ENCODE results near the gene LRCOL1. TPM values are rescaled to one million over a fixed set of nuclear protein-coding genes. Genes with fewer than 3 reads are reported as not detected.

The LRCOL1 gene
- total RNA-seq, 1 donor from 2014 or later: 1.8 TPM

DNA sequence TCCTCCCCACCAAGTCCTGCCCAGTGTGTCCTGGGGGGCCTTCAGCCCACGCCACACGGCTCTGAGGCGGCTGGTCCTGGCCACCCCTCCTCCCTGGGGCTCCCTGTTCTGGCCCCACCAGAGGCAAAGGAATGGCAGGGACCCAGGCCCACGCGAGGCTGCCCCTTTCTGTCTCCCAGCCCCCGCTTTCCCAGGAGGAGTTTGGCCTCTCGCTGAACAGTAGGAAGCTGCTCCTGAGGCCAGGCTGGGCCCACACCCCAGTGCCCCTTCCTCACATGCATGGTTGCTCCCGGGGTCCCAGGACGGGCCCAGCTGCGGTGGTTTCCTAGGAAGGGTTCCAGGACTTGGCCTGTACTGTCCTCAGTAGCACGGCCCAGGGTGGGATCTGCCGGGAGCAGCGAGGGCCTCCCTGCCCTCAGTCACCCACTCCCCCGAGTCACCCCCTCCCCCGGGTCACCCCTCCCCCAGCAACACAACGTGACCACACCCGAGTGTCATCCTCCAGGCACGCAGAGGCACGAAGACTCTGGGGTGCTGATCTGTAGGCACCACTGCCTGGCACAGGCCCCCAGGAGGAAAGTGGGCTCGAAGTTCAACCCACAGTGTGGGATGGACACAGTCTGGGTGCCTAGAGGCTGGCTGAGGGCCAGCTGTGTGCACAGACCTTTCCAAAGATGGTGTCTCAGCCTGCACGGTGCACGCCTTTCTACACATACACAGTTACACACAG is 33.0 kb downstream of the LRCOL1 start:
- no peak for DNase-seq
- H3K36me3 ChIP-seq: peaks cover 43% of the 10 kb centered on the region

DNA sequence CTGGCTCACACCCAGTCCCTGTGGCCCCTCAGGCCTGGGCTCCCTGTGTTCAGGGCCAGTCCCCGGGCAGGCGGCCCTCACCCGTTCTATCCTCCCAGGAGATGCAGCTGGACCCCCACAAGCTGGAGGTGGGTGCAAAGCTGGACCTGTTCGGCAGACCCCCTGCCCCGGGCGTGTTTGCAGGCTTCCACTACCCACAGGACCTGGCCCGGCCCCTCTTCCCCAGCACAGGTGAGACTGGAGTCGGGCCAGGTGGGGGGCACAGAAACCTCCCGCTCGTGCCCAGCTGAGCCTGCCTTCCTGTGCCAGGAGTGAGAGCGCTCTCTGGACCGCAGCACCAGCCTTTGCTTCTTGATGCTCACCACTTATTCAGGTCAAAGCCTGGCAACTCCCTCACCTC is 33.7 kb downstream of the LRCOL1 start:
- DNase-seq: no peak
- no peak overlapping the region for H3K27ac ChIP-seq
- H3K4me1 ChIP-seq: peaks cover 2% of the 10 kb centered on the region
- H3K4me3 ChIP-seq: no peak overlapping the region
- no peak for ATAC-seq
- intact Hi-C loops (cut with DNase I): no loop called here
- TF ChIP-seq, protein P1, sequence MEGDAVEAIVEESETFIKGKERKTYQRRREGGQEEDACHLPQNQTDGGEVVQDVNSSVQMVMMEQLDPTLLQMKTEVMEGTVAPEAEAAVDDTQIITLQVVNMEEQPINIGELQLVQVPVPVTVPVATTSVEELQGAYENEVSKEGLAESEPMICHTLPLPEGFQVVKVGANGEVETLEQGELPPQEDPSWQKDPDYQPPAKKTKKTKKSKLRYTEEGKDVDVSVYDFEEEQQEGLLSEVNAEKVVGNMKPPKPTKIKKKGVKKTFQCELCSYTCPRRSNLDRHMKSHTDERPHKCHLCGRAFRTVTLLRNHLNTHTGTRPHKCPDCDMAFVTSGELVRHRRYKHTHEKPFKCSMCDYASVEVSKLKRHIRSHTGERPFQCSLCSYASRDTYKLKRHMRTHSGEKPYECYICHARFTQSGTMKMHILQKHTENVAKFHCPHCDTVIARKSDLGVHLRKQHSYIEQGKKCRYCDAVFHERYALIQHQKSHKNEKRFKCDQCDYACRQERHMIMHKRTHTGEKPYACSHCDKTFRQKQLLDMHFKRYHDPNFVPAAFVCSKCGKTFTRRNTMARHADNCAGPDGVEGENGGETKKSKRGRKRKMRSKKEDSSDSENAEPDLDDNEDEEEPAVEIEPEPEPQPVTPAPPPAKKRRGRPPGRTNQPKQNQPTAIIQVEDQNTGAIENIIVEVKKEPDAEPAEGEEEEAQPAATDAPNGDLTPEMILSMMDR (IDR thresholded peaks at IDR 0.05): no peak
- no peaks in the 10 kb centered on the region for H3K27me3 ChIP-seq
- no peaks in the 10 kb centered on the region for H3K9me3 ChIP-seq
- peaks cover 43% of the 10 kb centered on the region for H3K36me3 ChIP-seq

More for the DNA sequence above, 33.0 kb downstream of the LRCOL1 start:
- Histone ChIP-seq H3K27ac (no peak overlapping the region), H3K4me3 (no peak overlapping the region), H3K4me1 (no peaks in the 10 kb centered on the region), H3K27me3 (no peaks in the 10 kb centered on the region), H3K9me3 (no peaks in the 10 kb centered on the region)
- TF ChIP-seq, protein P1 (IDR thresholded peaks at IDR 0.05): no peak
- no peak for ATAC-seq
- intact Hi-C loops (cut with DNase I): no loop called here

DNA sequence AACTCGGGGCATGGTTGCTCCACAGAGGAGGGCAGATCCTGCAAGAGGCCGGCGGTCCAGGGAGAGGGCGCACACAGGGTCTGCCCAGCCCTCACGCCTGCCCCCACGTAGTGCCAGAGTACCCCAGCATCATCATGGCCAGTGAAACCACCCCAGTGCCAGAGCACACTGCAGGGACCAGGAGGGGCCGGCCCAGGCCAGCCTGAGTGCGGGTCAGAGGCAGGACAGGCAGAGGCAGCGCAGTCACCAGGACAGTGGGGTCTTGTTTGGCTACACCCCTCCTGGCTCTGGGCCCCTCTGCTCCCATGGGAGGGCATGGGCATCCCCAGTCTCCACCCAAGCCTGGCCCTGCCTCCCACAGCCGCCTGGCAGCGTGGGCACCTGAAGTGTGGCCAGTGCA is 34.7 kb downstream of the LRCOL1 start:
- H3K36me3 ChIP-seq: peaks cover 38% of the 10 kb centered on the region
- peaks cover 3% of the 10 kb centered on the region for H3K4me1 ChIP-seq
- ATAC-seq (no peak), DNase-seq (no peak)
- no peak overlapping the region for H3K27ac ChIP-seq
- H3K27me3 ChIP-seq: no peaks in the 10 kb centered on the region
- no peaks in the 10 kb centered on the region for H3K9me3 ChIP-seq
- no peak overlapping the region for H3K4me3 ChIP-seq
- intact Hi-C loops (cut with DNase I): no loop called here
- TF ChIP-seq, protein P1 (IDR thresholded peaks at IDR 0.05): no peak

DNA sequence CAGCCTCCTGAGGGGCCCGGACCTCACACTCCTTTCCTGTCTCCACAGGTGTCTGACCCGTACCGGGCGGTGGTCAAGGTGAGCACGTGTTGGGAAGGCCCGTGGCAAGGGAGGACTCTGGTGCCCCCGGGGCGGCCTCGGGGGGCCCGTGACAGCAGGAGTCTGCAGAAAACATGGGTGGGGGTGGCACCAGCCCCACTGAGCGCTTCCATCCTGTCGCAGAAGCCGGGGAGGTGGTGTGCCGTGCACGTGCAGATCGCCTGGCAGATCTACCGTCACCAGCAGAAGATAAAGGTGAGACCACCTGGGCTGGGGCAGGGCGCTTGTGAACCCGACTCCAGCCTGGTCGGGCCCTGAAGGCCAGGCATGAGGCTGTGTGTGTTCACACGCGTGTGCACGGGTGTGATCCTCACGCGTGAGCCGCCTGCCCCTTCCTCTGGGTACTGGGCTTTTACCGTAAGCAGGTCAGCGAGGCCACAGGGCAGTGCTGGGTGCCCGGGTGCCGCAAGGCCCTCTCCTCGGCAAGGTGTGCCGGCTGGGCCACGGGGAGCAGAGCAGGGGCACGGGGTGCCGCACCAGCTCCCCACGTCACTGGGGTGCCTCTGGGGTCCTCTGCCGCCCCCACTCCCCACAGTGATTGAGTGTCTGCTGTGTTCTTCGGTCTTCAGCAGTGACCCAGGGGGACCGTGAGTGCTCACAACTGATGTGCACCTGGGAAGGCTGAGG is 35.9 kb downstream of the LRCOL1 start:
- no peak for ATAC-seq
- TF ChIP-seq, protein P1 (IDR thresholded peaks at IDR 0.05): no peak
- intact Hi-C loops (cut with DNase I): no loop called here
- no peaks in the 10 kb centered on the region for H3K9me3 ChIP-seq
- H3K4me3 ChIP-seq: no peak overlapping the region
- no peak overlapping the region for H3K27ac ChIP-seq
- H3K4me1 ChIP-seq: peaks cover 3% of the 10 kb centered on the region
- DNase-seq: no peak
- H3K36me3 ChIP-seq: peaks cover 38% of the 10 kb centered on the region
- H3K27me3 ChIP-seq: no peaks in the 10 kb centered on the region

DNA sequence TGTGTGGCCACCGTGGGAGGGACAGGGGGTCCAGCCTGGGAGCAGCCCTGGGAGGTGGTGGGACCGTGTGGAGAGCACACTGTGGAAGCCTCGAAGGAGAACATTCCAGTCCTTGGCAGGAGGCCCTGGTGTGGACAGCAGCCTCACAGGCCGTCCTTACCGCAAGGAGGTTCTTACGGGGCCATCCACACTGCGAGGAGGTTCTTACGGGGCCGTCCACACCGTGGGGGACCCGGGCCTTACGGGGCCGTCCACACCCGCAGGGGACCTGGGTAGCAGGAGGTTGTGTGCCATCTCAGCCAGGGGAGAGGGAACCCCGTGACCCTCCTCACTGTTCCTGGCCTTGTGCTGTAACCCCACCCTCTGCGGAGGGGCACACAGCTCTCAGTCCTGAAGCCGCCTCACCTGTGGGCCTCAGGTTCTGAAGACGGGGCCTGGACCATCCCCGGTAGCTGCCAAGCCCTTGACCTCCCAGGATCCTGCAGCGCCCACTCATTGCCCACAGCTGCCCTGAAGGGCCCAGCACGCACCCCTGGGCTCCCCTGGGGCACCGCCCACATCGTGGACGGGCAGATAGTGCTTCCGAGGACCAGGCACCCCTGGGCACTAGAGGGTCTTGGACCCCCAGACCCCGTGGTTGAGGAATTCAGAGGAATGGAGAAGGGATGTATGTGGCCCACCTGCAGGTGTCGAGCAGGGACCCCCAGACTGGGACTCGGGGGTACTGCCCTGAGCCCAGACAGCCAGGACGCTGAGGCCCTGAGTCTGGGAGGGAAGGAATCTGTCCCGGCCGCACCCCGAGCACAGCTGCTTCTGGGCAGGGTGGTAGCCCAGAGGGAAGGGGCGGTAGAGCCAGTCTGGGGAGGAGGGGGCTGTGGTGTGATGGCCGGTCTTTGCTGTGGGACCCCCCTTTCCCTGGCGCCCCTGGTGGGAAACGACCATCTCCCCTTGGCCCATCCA is 37.3 kb downstream of the LRCOL1 start:
- H3K36me3 ChIP-seq: peaks cover 38% of the 10 kb centered on the region
- ATAC-seq: no peak
- TF ChIP-seq, protein P1 (IDR thresholded peaks at IDR 0.05): no peak

More for the DNA sequence above, 37.3 kb downstream of the LRCOL1 start:
- peaks cover 3% of the 10 kb centered on the region for H3K4me1 ChIP-seq
- intact Hi-C loops (cut with DNase I): no loop called here
- DNase-seq: no peak
- H3K27me3 ChIP-seq: no peaks in the 10 kb centered on the region
- H3K9me3 ChIP-seq: no peaks in the 10 kb centered on the region
- H3K27ac ChIP-seq: no peak overlapping the region
- H3K4me3 ChIP-seq: no peak overlapping the region

Measured in upper lobe of right lung (tissue), 1 donor.